HepG2 (cell line): ENCODE results near the gene SYCP2L. TPM values are rescaled to one million over a fixed set of nuclear protein-coding genes. Genes with fewer than 3 reads are reported as not detected.
A peak's percentile ranks its signal among the peaks of the same experiment; 100 is the strongest.

Source experiments
- BCL3 ChIP-seq: sonication (generic); formaldehyde crosslinking; IDR thresholded peaks from 2 replicates; pipeline ENCODE4 v1.5.1; 2020; ENCODE audit warnings: mild to moderate bottlenecking, missing genetic modification reagents, moderate library complexity
- DRAP1 ChIP-seq: IDR thresholded peaks from 2 replicates; pipeline ENCODE4 v1.6.1; 2016; ENCODE audit warnings: missing genetic modification reagents, missing compliant biosample characterization
- ELF3 ChIP-seq: IDR thresholded peaks from 2 replicates; pipeline ENCODE4 v1.6.1; 2016; ENCODE audit warnings: missing genetic modification reagents, missing compliant biosample characterization
- HMG20A ChIP-seq: IDR thresholded peaks from 2 replicates; pipeline ENCODE4 v1.6.1; 2016; ENCODE audit warnings: borderline replicate concordance
- HOMEZ ChIP-seq: IDR thresholded peaks from 2 replicates; pipeline ENCODE4 v1.6.1; 2016; ENCODE audit warnings: low read depth
- NFYC ChIP-seq: IDR thresholded peaks from 2 replicates; pipeline ENCODE4 v1.6.1; 2016; ENCODE audit warnings: missing genetic modification reagents, missing compliant biosample characterization
- PAXIP1 ChIP-seq: sonication (generic); formaldehyde crosslinking; conservative IDR thresholded peaks from 2 replicates; pipeline ENCODE4 v1.4.0; 2020; ENCODE audit warnings: mild to moderate bottlenecking, missing genetic modification reagents, moderate library complexity
- PPARG ChIP-seq: conservative IDR thresholded peaks from 2 replicates; pipeline ENCODE4 v1.6.1; 2016; ENCODE audit warnings: missing biosample characterization, missing genetic modification reagents
- REPIN1 ChIP-seq: sonication (generic); formaldehyde crosslinking; IDR thresholded peaks from 2 replicates; pipeline ENCODE4 v1.8.0; 2022; ENCODE audit warnings: missing genetic modification reagents, low read depth, mild to moderate bottlenecking, borderline replicate concordance
- RFX5 ChIP-seq: IDR thresholded peaks from 2 replicates; pipeline ENCODE4 v1.6.1; 2011; ENCODE audit warnings: low read depth, low read length, improper control_type of control experiment
- SMAD1 ChIP-seq: sonication (generic); formaldehyde crosslinking; IDR thresholded peaks from 2 replicates; pipeline ENCODE4 v1.4.0; 2020; ENCODE audit warnings: missing genetic modification reagents, low read depth, mild to moderate bottlenecking, borderline replicate concordance
- THRA ChIP-seq: sonication (generic); formaldehyde crosslinking; IDR thresholded peaks from 2 replicates; pipeline ENCODE4 v1.4.0; 2020; ENCODE audit warnings: missing genetic modification reagents, borderline replicate concordance
- ZFX ChIP-seq: sonication (generic); formaldehyde crosslinking; IDR thresholded peaks from 2 replicates; pipeline ENCODE4 v1.4.0; 2020; ENCODE audit warnings: mild to moderate bottlenecking, low read depth, missing genetic modification reagents, moderate library complexity
- ZNF225 ChIP-seq: sonication (generic); formaldehyde crosslinking; IDR thresholded peaks from 2 replicates; pipeline ENCODE4 v1.4.0; 2020; ENCODE audit warnings: mild to moderate bottlenecking, missing genetic modification reagents
- ZNF598 ChIP-seq: sonication (generic); formaldehyde crosslinking; IDR thresholded peaks from 2 replicates; pipeline ENCODE4 v1.5.1; 2020; ENCODE audit warnings: mild to moderate bottlenecking, missing genetic modification reagents, borderline replicate concordance
- ZNF687 ChIP-seq: sonication (generic); formaldehyde crosslinking; IDR thresholded peaks from 2 replicates; pipeline ENCODE4 v1.5.1; 2020; ENCODE audit warnings: mild to moderate bottlenecking, missing genetic modification reagents, moderate library complexity
- ZSCAN31 ChIP-seq: sonication (generic); formaldehyde crosslinking; IDR thresholded peaks from 2 replicates; pipeline ENCODE4 v1.5.0; 2020; ENCODE audit warnings: low read depth, mild to moderate bottlenecking, missing genetic modification reagents
- polyA plus RNA-seq, 8 experiments: library from polyadenylated mRNA; depleted of rRNA in 3 of 8; stranded (reverse) in 7 of 8; unstranded in 1 of 8; fragments of >200 nt; fragmentation: Illumina TruSeq in 4 of 8; extraction: Trizol in 4 of 8; gene quantifications; 2 replicates each; pipeline versions ENCODE4 v1.2.1 to v1.2.3, GENCODE V29; 2011 to 2016; ENCODE audit warnings: low read depth in 4 of 8, missing spikeins in 1 of 8, mixed read lengths in 1 of 8; ENCODE audit not compliant: insufficient read depth in 1 of 8
- total RNA-seq, 5 experiments: library from RNA; depleted of rRNA; stranded (reverse); fragments of >200 nt; fragmentation: Illumina TruSeq; extraction: Trizol; gene quantifications; 2 replicates each; pipeline ENCODE4 v1.2.3, GENCODE V29; 2016; ENCODE audit warnings: low read depth in 1 of 5

Gene SYCP2L
- total and polyA plus RNA-seq, 2 of the 13 experiments (the other 11 are each of a cell fraction or from before 2014, with no cell fraction given): 0.22 to 0.54 TPM

GRCh38 chr6:10954590-10955010 is 67.7 kb downstream of the SYCP2L start (continued):
- TF ChIP-seq HOMEZ (CRISPR knock-in tag) (peak; percentile 89), BCL3 (CRISPR knock-in tag) (peak; percentile 19; the same call in 1 of the 2 replicates), SMAD1 (CRISPR knock-in tag) (peak; percentile 86; the same call in 1 of the 2 replicates), ZNF225 (CRISPR knock-in tag) (no peak), ZNF598 (no peak), DRAP1 (CRISPR knock-in tag) (peak; percentile 29; the same call in 1 of the 2 replicates), ZFX (CRISPR knock-in tag) (peak; percentile 82), RFX5 (peak; percentile 62; the same call in 1 of the 2 replicates), PPARG (peak; percentile 53; the same call in 1 of the 2 replicates), ZSCAN31 (CRISPR knock-in tag) (peak; percentile 60; the same call in 1 of the 2 replicates), PAXIP1 (CRISPR knock-in tag) (0 out of 2 replicates have a peak, but pooled peaks have one; percentile 48), ELF3 (peak; percentile 74), THRA (CRISPR knock-in tag) (peak; percentile 48; the same call in 1 of the 2 replicates), HMG20A (peak; percentile 43; the same call in 1 of the 2 replicates), ZNF687 (CRISPR knock-in tag) (peak; percentile 85), REPIN1 (CRISPR knock-in tag) (peak; percentile 88; the same call in 1 of the 2 replicates), NFYC (CRISPR knock-in tag) (0 out of 2 replicates have a peak, but pooled peaks have one; percentile 16)
